Right lobe of liver (tissue), 4 donors: ENCODE results near the gene RCSD1.

Source experiments
- CTCF ChIP-seq, 4 donors: fragments of 200-600 bp in 3 of 4; fragments of 450-650 bp in 1 of 4; IDR thresholded peaks; one replicate each; pipeline versions ENCODE4 v1.5.1 to v1.8.0; 2016 to 2022; ENCODE audit warnings: antibody characterized with exemption in 4 of 4, mild to moderate bottlenecking in 2 of 4
- POLR2A ChIP-seq: fragments of 450-650 bp; IDR thresholded peaks from one replicate; pipeline ENCODE4 v1.6.1; 2017; ENCODE audit warnings: antibody characterized with exemption, mild to moderate bottlenecking
- donor health status: DM: no; HTN: no; CAD: no.
- donor health status: DM: no; HTN: no; CAD: no.
- donor health status: DM: no; HTN: yes; CAD: no.

DNA sequence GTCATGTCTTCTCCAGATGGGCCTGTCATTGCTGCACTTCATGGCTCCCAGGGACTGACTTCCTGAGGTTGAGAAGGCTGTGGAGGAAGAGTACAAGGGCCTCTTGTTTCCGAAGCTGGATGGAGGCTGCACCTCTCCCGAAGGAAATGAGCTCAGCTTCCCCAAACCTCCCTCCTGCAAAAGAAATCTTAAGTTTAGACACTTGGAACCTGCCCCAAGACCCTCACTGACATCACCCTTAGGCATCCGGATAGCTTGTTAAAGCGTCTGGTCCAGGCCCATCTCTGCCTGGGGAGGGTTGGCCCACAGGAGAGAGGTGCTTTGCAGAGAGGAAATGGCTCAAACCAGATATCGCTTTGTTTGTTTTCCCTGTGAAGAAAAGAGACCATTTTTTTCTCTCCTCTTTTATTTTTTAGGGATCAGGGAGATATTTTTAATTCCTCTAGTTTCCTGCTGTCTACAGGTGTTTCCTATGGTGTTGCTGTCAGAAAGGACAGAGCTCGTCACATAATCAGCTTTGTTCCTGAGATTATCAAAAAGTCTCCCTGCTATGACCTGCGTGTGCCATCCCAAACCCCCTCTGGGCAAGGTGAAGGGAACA, 25.0 kb downstream of the RCSD1 start:
- TF ChIP-seq CTCF (IDR thresholded peaks at IDR 0.05) = no peak
- no peak for TF ChIP-seq POLR2A
